Measurements from ENCODE around the gene ZNF530.

DNA sequence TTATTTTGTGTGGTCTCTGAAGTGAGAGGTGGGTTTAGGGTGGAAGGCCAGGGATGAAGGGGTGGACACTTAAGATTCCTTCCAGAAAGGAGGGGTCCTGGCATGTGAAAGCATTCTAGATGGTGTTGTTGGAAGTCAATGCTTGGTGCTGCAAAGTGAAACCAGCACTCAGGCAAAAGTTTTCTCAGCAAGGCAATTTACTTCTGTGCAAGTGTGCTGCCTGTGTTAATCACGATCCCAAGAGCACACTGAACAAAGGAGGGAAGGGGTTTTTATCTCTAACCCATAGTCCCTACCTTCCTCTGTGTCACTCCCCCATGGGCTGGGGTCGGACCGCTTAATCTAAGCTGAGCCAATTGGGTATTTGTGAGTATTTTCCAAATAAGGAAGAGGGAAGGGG, 15.7 kb downstream of the ZNF530 start:
- TF ChIP-seq, protein P1, sequence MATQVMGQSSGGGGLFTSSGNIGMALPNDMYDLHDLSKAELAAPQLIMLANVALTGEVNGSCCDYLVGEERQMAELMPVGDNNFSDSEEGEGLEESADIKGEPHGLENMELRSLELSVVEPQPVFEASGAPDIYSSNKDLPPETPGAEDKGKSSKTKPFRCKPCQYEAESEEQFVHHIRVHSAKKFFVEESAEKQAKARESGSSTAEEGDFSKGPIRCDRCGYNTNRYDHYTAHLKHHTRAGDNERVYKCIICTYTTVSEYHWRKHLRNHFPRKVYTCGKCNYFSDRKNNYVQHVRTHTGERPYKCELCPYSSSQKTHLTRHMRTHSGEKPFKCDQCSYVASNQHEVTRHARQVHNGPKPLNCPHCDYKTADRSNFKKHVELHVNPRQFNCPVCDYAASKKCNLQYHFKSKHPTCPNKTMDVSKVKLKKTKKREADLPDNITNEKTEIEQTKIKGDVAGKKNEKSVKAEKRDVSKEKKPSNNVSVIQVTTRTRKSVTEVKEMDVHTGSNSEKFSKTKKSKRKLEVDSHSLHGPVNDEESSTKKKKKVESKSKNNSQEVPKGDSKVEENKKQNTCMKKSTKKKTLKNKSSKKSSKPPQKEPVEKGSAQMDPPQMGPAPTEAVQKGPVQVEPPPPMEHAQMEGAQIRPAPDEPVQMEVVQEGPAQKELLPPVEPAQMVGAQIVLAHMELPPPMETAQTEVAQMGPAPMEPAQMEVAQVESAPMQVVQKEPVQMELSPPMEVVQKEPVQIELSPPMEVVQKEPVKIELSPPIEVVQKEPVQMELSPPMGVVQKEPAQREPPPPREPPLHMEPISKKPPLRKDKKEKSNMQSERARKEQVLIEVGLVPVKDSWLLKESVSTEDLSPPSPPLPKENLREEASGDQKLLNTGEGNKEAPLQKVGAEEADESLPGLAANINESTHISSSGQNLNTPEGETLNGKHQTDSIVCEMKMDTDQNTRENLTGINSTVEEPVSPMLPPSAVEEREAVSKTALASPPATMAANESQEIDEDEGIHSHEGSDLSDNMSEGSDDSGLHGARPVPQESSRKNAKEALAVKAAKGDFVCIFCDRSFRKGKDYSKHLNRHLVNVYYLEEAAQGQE (IDR thresholded peaks at IDR 0.05; ENCODE audit: unreplicated experiment) = no peak
- TF ChIP-seq, protein P2, sequence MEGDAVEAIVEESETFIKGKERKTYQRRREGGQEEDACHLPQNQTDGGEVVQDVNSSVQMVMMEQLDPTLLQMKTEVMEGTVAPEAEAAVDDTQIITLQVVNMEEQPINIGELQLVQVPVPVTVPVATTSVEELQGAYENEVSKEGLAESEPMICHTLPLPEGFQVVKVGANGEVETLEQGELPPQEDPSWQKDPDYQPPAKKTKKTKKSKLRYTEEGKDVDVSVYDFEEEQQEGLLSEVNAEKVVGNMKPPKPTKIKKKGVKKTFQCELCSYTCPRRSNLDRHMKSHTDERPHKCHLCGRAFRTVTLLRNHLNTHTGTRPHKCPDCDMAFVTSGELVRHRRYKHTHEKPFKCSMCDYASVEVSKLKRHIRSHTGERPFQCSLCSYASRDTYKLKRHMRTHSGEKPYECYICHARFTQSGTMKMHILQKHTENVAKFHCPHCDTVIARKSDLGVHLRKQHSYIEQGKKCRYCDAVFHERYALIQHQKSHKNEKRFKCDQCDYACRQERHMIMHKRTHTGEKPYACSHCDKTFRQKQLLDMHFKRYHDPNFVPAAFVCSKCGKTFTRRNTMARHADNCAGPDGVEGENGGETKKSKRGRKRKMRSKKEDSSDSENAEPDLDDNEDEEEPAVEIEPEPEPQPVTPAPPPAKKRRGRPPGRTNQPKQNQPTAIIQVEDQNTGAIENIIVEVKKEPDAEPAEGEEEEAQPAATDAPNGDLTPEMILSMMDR (conservative IDR thresholded peaks at IDR 0.05; ENCODE audit: low read depth in 2 of 2) = no peak
- TF ChIP-seq POLR2AphosphoS5 (IDR thresholded peaks at IDR 0.05; ENCODE audit: low read depth) (no peak), EZH2phosphoT487 (IDR thresholded peaks at IDR 0.05; ENCODE audit: unreplicated experiment) (no peak), STAT1 (IDR thresholded peaks at IDR 0.05; ENCODE audit: unreplicated experiment) (no peak), EZH2 (IDR thresholded peaks at IDR 0.05; ENCODE audit: low read depth, unreplicated experiment) (no peak), ZNF462 (CRISPR knock-in tag; IDR thresholded peaks at IDR 0.05) (no peak), JUNB (IDR thresholded peaks at IDR 0.05; ENCODE audit: unreplicated experiment) (no peak), CREB1 (CRISPR knock-in tag; IDR thresholded peaks at IDR 0.05; ENCODE audit: low read depth) (no peak), ETS1 (IDR thresholded peaks at IDR 0.05) (no peak), ZNF331 (CRISPR knock-in tag; IDR thresholded peaks at IDR 0.05; ENCODE audit: low read depth) (no peak), NANOG (IDR thresholded peaks at IDR 0.05; ENCODE audit: borderline replicate concordance) (no peak)

Measured in GM23338 (cell line).